GM19193 (cell line): ENCODE measurements around the gene FOCAD.

ENCODE experiments used
- POLR2A ChIP-seq: IDR thresholded peaks from 4 replicates; pipeline ENCODE4 v1.6.1; 2011; ENCODE audit not compliant: insufficient read depth, insufficient read length; ENCODE audit errors: extremely low read depth

Gene FOCAD

DNA sequence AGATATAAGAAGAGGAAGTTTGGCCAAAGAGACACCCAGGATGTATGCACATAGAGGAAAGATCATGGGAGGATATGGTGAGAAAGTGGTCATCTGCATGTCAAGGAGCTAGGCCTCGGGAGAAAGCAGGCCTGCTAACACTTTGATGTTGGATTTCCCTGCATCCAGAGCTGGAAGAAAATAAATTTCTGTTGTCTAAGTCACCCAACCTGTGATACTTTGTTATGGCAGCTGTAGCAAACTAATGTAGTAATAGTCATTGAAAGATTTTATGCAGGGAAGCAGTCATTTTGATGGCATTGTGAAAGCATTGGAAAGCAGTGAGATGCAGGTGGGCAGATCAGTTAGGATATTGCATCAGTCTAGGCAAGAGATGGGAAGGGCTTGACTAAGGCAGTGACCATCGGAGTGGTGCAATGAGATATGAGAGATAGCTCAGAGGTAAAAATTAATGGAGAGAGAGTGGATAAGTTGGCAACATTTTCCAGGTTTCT lies 24.5 kb upstream of the FOCAD start:
- no peak for TF ChIP-seq POLR2A

DNA sequence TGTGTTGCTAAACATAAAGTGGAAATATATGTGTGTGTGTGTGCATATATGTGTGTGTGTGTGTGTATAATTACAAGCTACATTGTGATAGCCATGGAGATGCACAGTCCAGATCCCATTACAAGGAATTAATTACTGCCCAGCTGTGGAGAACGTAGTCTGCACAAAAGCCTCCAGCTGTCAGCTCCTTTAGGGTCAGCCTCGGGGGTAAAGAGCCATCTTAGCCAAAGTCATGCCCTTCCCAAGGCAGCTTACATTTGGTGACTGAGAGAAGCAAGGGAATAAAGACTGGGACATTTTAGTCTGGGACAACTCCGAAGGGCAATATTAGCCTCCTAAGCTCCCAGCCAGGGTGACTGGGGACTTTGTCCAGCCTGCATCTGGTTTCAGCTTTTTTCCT lies 21.9 kb upstream of the FOCAD start:
- no peak for TF ChIP-seq POLR2A

DNA sequence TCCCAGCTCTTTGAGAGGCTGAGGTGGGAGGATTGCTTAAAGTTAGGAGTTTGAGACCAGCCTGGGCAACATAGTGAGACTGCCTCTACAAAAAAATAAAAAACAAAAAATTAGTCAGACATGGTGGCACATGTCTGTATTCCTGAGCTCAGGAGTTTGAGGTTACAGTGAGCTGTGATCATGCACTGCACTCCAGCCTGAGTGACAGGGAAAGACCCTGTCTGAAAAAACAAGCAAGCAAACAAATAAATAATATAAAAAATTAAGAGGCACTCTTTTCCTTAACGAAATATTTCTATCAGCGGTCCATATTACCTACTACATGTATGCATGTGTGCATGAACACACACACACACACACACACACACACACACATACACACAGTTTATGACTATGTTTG lies 20.9 kb upstream of the FOCAD start:
- TF ChIP-seq POLR2A = no peak

DNA sequence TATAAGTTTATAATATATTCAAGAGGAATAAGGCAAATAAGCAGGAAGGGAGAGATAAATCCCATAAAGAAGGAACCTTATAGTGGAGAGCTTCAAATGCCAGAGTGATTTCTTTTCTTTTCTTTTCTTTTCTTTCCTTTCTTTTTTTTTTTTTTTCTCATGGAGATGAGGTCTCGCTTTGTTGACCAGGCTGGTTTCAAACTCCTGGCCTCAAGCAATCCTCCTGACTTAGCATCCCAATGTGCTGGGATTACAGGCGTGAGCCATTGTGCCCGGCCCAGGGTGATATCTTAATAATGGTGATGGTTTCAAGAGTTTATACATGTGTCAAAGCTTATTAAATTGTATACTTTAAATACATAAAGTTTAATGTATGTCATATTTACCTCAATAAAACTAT lies 19.6 kb upstream of the FOCAD start:
- no peak for TF ChIP-seq POLR2A

DNA sequence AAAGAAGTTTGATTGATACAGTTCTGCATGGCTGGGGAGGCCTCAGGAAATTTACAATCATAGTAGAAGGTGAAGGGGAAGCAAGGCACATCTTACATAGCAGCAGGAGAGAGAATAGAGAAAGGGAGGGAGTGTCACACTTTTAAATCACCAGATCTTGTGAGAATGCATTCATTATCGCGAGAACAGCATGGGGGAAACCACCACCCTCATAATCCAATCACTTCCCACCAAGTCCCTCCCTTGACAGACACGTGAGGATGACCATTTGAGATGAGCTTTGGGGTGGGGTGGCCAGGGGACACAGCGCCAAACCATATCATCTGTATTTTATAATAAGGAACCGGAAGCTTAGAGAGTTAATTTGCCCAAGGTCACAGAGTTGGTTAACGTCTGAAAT lies 13.7 kb upstream of the FOCAD start:
- no peak for TF ChIP-seq POLR2A

DNA sequence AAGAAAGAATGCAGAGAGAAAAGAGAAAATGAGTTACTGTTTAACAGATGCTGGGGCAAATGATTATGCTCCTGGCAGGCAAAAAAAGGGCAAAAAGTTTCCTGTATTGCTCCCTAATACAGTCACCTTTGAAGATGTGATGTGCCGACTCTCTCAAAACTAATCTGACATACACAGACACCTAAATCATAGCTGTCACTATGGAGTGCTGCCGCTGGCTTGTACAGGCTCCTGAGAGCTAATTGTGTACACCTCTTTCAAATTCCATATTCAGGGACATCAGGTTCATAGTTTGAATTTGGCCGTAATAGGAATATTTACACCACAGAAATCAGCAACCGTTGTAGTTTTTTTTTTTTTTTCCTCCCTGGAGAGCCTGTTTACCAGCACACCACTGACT lies 12.4 kb upstream of the FOCAD start:
- TF ChIP-seq POLR2A = no peak

DNA sequence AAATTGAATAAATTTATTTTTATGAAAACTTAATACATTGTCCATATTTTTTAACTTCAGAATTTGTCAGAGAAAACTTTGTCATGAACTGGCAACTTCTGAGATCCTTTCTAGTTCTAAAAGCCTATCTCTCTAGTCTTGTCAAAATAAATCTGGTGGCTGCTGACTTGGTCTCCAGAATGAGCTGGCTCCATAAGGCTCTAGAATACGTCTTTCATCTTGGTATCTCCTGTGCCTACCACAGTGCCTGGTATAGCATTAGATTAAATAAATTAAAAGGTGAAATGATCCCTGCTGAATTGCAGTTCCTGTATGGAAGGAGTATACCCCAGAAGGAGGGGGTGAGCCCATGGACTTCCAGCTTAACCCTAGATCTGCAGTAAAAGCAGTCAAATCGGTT lies 2.6 kb upstream of the FOCAD start:
- no peak for TF ChIP-seq POLR2A

DNA sequence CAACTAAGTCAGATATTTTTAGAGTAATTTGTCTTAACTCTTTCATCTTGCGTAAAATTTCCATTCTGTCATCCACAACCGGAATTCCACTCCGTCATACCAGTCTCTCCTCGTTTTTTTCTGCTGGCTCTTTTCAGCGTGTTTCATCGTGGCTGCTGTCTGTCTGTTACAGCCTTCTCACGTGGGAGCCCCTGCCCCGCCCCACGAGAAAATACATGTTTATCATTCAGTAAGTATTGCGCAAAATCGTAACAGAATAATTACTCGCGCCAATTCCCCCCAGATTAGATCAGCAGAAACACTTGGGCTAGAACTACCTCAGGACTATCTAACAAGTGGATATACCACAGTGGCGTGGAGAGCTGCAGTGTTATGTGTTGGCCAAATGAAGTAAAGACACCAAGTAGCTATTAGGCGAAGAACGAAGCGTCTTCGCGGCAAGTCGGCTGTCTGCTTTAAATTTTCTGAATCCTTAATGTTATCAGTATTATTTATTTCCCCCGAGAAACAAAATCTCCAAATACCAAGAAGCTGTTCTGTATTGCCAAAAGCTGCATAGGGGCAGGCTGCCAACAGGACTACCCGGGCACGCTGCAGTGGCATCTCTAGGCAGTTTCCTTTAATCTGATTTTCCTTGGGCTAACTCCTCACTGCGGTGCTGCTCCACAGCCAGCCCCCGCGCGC lies 566 bp upstream of the FOCAD start:
- no peak for TF ChIP-seq POLR2A

DNA sequence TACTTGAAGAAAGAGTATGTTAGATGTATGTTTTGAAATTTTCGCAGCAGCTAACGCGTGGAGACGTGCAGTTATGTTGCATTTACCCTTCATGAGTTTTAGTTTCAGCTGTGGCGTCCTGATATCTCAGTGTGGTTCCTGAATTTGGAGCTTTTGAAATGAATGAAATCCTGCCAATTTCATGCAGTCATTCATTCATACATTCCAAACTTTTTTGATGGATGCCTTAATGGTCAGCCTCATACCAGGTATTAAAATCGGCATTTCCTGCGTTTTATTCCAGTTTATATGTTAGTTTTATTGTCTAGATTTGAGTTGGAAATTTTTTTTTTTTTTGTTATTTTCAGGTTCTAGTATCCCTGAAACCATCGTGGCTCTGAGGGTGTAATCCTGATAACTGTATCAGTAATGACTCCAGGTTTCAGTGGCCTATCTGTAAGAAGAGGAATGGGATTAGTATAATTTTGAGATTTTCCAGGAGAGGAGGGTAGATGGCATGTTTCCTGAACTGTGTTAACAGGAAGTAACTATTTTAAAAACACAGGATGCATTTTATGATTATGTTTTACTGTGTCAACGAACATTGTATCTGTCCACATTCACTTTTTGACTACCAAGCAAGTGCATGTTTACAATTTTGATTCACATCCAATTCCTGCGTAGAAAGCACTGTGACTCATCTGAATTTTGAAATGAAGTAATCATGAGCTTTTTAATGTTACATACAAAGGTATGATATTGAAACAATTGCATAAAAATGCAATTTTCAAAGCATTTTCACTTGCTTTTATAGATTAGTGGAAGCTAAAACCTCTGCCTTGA lies 1.0 kb downstream of the FOCAD start:
- no peak for TF ChIP-seq POLR2A

DNA sequence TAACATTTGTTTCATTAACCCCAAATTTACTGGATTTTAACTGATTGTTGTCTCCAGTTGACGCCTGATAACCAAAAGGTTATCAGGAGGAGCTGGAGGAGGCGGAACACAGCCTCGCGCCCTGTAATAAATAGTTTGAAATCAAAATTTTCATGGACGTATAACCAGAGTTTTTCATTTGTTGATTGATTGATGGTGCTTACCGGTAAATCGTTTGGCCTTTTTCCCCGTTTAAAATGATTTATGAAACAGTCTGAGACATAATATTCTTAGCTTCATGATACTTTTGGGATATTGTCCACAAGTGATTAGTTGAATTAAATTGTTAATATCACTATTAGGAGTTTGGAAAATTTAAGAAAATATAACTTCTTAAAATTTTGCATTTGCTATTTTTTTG lies 1.7 kb downstream of the FOCAD start:
- no peak for TF ChIP-seq POLR2A

DNA sequence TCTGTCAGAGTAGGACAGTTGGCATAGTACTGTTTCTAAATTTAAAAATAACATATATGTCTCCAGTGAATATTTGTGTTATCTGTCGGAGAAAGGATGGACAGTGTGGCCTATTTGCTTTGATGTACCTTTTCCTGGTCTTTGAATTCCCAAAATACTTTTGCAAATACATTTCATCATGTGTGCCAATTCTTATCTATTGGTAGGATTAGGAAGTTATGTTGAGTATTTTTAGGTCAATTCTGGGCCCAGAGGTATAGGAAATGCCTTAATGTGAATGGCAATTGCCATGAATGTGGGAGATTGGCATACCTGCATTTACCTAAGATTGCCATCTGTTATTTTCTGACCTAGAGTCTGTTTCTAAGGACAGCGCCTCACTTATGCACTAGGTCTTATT lies 5.8 kb downstream of the FOCAD start:
- TF ChIP-seq POLR2A = no peak

DNA sequence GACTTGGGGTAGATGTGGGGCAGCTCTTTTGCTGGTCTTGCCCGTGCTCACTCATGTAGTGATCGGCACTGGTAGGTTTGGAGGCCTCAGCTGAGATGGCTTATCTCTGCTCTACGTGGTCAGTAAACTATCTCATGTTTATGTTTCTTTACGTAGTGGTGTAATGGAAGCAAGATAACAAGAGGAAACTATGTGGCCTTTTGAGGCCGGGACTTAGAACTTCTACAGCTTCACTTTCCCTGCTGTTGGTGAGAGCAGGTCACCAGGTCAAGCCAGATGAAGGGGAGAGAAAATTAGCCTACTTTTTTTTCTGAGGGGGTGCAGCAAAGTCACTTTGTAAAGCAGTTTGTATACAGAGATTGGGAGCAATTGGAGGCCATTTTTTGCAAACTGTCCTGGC lies 8.5 kb downstream of the FOCAD start:
- no peak for TF ChIP-seq POLR2A

DNA sequence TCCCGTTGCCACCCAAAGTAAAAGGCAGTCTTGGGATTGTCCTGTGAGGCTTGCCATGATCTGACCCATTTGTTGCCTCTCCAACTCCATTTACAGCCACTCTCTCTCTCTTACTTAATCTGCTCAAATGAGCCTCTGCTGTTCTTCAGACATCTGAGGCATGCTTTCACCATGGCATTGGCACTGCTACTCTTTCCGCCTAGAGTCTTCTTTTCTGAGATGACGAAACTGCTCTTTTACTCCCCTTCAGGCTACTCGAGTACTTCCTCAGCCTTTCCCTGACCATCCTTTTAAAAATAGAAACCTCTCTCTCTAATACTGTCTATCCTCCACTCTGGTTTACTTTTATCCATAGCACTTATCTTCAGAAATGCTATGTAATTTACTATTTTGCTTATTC lies 9.0 kb downstream of the FOCAD start:
- TF ChIP-seq POLR2A = no peak

DNA sequence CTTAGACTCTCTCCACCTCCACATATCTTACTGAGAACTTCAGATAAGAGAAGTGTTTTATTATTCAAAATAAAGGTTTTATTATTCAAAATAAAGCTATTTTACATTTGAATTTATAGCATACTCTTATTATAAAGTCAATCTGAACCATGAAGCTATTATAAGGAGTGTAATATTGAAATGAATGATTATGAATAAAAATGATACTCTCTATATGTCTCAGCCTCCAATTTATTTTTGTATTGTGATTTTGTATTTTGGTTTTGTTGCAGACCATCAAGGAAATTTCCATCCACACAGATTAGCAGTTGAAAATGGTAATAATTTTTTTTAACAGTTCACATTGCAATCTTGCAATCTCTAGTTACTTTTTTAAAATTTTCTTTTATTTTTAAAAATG lies 10.2 kb downstream of the FOCAD start:
- TF ChIP-seq POLR2A = no peak

DNA sequence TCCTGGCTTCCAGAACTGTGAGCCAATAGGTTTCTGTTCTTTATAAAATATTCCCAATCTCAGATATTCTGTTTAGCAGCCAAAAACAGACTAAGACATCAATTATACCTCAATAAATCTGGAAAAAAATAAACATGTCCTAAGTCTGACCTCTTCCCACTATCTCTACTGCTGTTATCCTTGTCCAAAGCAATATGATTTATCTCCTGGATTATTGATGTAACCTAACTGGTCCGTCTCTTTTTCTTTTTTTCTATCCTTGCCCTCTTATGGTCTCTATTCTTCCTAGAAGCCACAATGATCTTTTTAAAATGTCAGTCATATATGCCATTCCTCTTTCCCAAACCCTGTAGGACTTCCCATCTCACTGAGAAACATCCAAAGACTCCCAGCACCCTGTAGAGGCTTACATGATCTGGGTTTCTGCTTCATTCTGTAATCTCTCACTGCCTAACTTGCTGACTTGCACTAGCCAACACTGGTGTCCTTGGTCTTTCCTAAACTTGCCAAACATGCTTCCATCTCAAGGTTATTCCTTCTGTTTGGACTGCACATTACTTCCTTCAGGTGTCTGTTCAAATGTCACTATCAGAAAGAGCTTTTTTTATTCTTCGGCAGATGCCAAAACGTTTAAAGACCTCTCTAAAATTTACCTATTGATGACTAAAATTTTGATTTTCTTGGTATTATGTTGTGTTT lies 13.1 kb downstream of the FOCAD start:
- TF ChIP-seq POLR2A = no peak

DNA sequence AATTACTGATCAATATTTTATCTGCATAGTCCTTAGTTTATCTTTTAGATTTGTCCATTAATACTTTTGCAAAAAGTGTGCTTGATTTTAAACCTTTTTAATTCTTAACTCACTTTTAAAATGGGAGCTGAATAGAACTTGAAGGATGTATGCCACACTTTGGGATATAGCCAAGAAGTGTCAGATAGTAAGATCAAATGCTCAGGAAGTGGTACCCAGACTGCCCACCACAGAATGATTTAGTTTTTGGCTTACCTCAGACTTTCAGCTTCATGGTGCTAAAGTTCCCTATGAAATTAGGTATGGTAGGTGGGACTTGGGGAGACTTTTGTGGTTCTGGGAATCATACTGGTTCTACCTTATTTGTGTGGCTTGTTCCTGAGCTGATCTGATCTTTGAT lies 14.7 kb downstream of the FOCAD start:
- TF ChIP-seq POLR2A = no peak
